Thoracic aorta (tissue), 2 donors: ENCODE measurements around the gene KIF16B. TPM values are rescaled to one million over a fixed set of nuclear protein-coding genes. Genes with fewer than 3 reads are reported as not detected.

ENCODE experiments used
- ATAC-seq: fragments of 150-250 bp; one replicate; pipeline ENCODE4 v1.8.0; 2017; ENCODE audit warnings: low read depth; ENCODE audit not compliant: insufficient number of reproducible peaks, low FRiP score
- DNase-seq: peaks from one replicate; pipeline ENCODE4 v3.0.0-alpha.2; 2020; ENCODE audit warnings: low spot score
- H3K27ac ChIP-seq, 2 donors: fragments of 200-600 bp; sonication (generic); 1 replicate in 1 of 2; 2 replicates in 1 of 2; pipeline ENCODE4 v1.5.1; 2016; ENCODE audit warnings: mild to moderate bottlenecking in 2 of 2, moderate library complexity in 2 of 2
- H3K27me3 ChIP-seq: fragments of 200-600 bp; sonication (generic); replicated peaks from 2 replicates; pipeline ENCODE4 v1.6.0; 2016; ENCODE audit warnings: mild to moderate bottlenecking; ENCODE audit not compliant: insufficient read depth
- H3K36me3 ChIP-seq: fragments of 200-600 bp; sonication (generic); one replicate; pipeline ENCODE4 v1.5.1; 2016
- H3K4me1 ChIP-seq, 2 donors: fragments of 200-600 bp; sonication (generic); 1 replicate in 1 of 2; 2 replicates in 1 of 2; pipeline versions ENCODE4 v1.5.1 to v1.6.0; 2016; ENCODE audit warnings: low read depth in 2 of 2, mild to moderate bottlenecking in 1 of 2; ENCODE audit not compliant: control insufficient read depth in 1 of 2
- H3K4me3 ChIP-seq: fragments of 200-600 bp; sonication (generic); 2 replicates; pipeline ENCODE4 v1.5.1; 2016; ENCODE audit warnings: mild to moderate bottlenecking
- H3K9me3 ChIP-seq: fragments of 200-600 bp; sonication (generic); 2 replicates; pipeline ENCODE4 v1.5.1; 2016
- CTCF ChIP-seq: fragments of 200-600 bp; sonication (generic); IDR thresholded peaks from one replicate; pipeline ENCODE4 v1.5.1; 2019; ENCODE audit warnings: antibody characterized with exemption
- total RNA-seq, 2 donors: library from RNA; depleted of rRNA; stranded (reverse); fragments of >200 nt; gene quantifications; one replicate each; pipeline versions ENCODE4 v1.1.0 to v1.2.3, GENCODE V29; 2016

KIF16B gene
- total RNA-seq, 2 donors from 2014 or later: 16.5 to 21.3 TPM

- no peak overlapping the region for H3K27ac ChIP-seq
- no peak overlapping the region for H3K4me3 ChIP-seq
- ATAC-seq: no peak
- no peaks in the 10 kb centered on the region for H3K4me1 ChIP-seq
- H3K9me3 ChIP-seq: no peaks in the 10 kb centered on the region
- H3K27me3 ChIP-seq: no peaks in the 10 kb centered on the region
- TF ChIP-seq CTCF: no peak
- no peak for DNase-seq
- H3K36me3 ChIP-seq: no peaks in the 10 kb centered on the region
These were observed 314.5 kb downstream of the KIF16B start for GRCh38 chr20:16258766-16259165.

GRCh38 chr20:16257813-16258430 lies 315.3 kb downstream of the KIF16B start:
- H3K4me1 ChIP-seq: no peaks in the 10 kb centered on the region
- DNase-seq (no peak), ATAC-seq (no peak)
- no peaks in the 10 kb centered on the region for H3K36me3 ChIP-seq
- H3K27ac ChIP-seq: no peak overlapping the region
- TF ChIP-seq CTCF: no peak
- no peaks in the 10 kb centered on the region for H3K9me3 ChIP-seq
- no peak overlapping the region for H3K4me3 ChIP-seq
- H3K27me3 ChIP-seq: no peaks in the 10 kb centered on the region

GRCh38 chr20:16257021-16257420 lies 316.2 kb downstream of the KIF16B start:
- no peaks in the 10 kb centered on the region for H3K27me3 ChIP-seq
- no peak overlapping the region for H3K4me3 ChIP-seq
- TF ChIP-seq CTCF: no peak
- DNase-seq: no peak
- no peaks in the 10 kb centered on the region for H3K4me1 ChIP-seq
- H3K9me3 ChIP-seq: no peaks in the 10 kb centered on the region
- H3K36me3 ChIP-seq: no peaks in the 10 kb centered on the region
- ATAC-seq: no peak
- no peak overlapping the region for H3K27ac ChIP-seq

GRCh38 chr20:16246870-16247269 lies 326.4 kb downstream of the KIF16B start:
- no peak for DNase-seq
- H3K27me3 ChIP-seq: no peaks in the 10 kb centered on the region
- TF ChIP-seq CTCF: no peak

GRCh38 chr20:16246291-16246690 lies 327.0 kb downstream of the KIF16B start:
- no peaks in the 10 kb centered on the region for H3K9me3 ChIP-seq
- H3K27ac ChIP-seq: no peak overlapping the region
- DNase-seq: no peak
- no peaks in the 10 kb centered on the region for H3K27me3 ChIP-seq
- no peaks in the 10 kb centered on the region for H3K4me1 ChIP-seq
- ATAC-seq: no peak
- H3K4me3 ChIP-seq: no peak overlapping the region
- TF ChIP-seq CTCF: no peak
- no peaks in the 10 kb centered on the region for H3K36me3 ChIP-seq

More at GRCh38 chr20:16246870-16247269, 326.4 kb downstream of the KIF16B start:
- no peak for ATAC-seq
- Histone ChIP-seq H3K4me1 (no peaks in the 10 kb centered on the region), H3K9me3 (no peaks in the 10 kb centered on the region), H3K27ac (no peak overlapping the region), H3K36me3 (no peaks in the 10 kb centered on the region), H3K4me3 (no peak overlapping the region)
